Trophoblast cell (in vitro differentiated cells and primary cell): Measurements from ENCODE around the gene LAMA2.

ENCODE experiments used
- DNase-seq, 2 donors: peaks; one replicate each; pipeline ENCODE4 v3.0.0-alpha.2; 2016
- H2AFZ ChIP-seq: 2 replicates; pipeline ENCODE4 v1.6.1; 2013; ENCODE audit warnings: low read length, moderate library complexity, mild to moderate bottlenecking; ENCODE audit not compliant: insufficient read depth, poor library complexity
- H2AK5ac ChIP-seq: 2 replicates; pipeline ENCODE4 v1.6.1; 2013; ENCODE audit warnings: mild to moderate bottlenecking, low read length
- H2BK120ac ChIP-seq: 2 replicates; pipeline ENCODE4 v1.6.1; 2013; ENCODE audit warnings: low read length, mild to moderate bottlenecking, moderate library complexity; ENCODE audit not compliant: insufficient read depth, poor library complexity
- H2BK12ac ChIP-seq: 2 replicates; pipeline ENCODE4 v1.6.1; 2013; ENCODE audit warnings: mild to moderate bottlenecking, low read length, moderate library complexity
- H2BK5ac ChIP-seq: 2 replicates; pipeline ENCODE4 v1.6.1; 2013; ENCODE audit warnings: low read length, low read depth, moderate library complexity, mild to moderate bottlenecking; ENCODE audit not compliant: poor library complexity
- H3K14ac ChIP-seq: 2 replicates; pipeline ENCODE4 v1.6.1; 2013; ENCODE audit warnings: mild to moderate bottlenecking, low read length
- H3K18ac ChIP-seq: 2 replicates; pipeline ENCODE4 v1.6.1; 2013; ENCODE audit warnings: mild to moderate bottlenecking, low read length
- H3K23ac ChIP-seq: 2 replicates; pipeline ENCODE4 v1.6.1; 2013; ENCODE audit warnings: low read length
- H3K27ac ChIP-seq: 2 replicates; pipeline ENCODE4 v1.5.1; 2013; ENCODE audit warnings: low read depth, mild to moderate bottlenecking, inconsistent platforms, low read length, moderate library complexity
- H3K27me3 ChIP-seq: 2 replicates; pipeline ENCODE4 v1.6.1; 2013; ENCODE audit warnings: inconsistent platforms, mild to moderate bottlenecking, low read length, moderate library complexity; ENCODE audit not compliant: insufficient read depth
- H3K36me3 ChIP-seq, 2 experiments: 1 replicate in 1 of 2; 2 replicates in 1 of 2; pipeline ENCODE4 v1.6.1; 2013; ENCODE audit warnings: low read length in 2 of 2, mild to moderate bottlenecking in 2 of 2, moderate library complexity in 1 of 2; ENCODE audit not compliant: insufficient read depth in 2 of 2, control insufficient read depth in 1 of 2
- H3K4ac ChIP-seq: 2 replicates; pipeline ENCODE4 v1.6.1; 2013; ENCODE audit warnings: low read depth, mild to moderate bottlenecking, low read length, moderate library complexity
- H3K4me1 ChIP-seq, 2 experiments: 1 replicate in 1 of 2; 2 replicates in 1 of 2; pipeline ENCODE4 v1.6.1; 2013; ENCODE audit warnings: low read length in 2 of 2, mild to moderate bottlenecking in 2 of 2, moderate library complexity in 1 of 2; ENCODE audit not compliant: insufficient read depth in 2 of 2, control insufficient read depth in 1 of 2
- H3K4me2 ChIP-seq: 2 replicates; pipeline ENCODE4 v1.6.1; 2013; ENCODE audit warnings: inconsistent platforms, mild to moderate bottlenecking, low read length, moderate library complexity
- H3K4me3 ChIP-seq: 2 replicates; pipeline ENCODE4 v1.5.1; 2013; ENCODE audit warnings: mild to moderate bottlenecking, low read depth, low read length, inconsistent platforms
- H3K79me1 ChIP-seq: one replicate; pipeline ENCODE4 v1.6.1; 2013; ENCODE audit warnings: low read length
- H3K79me2 ChIP-seq: 2 replicates; pipeline ENCODE4 v1.6.1; 2013; ENCODE audit warnings: low read length, mild to moderate bottlenecking; ENCODE audit not compliant: control insufficient read depth, insufficient read depth, poor library complexity
- H3K9ac ChIP-seq: 2 replicates; pipeline ENCODE4 v1.6.1; 2013; ENCODE audit warnings: mild to moderate bottlenecking, low read length
- H3K9me3 ChIP-seq: 2 replicates; pipeline ENCODE4 v1.6.1; 2013; ENCODE audit warnings: low read depth, mild to moderate bottlenecking, control low read depth, inconsistent platforms, low read length; ENCODE audit not compliant: insufficient read depth
- H4K12ac ChIP-seq: 2 replicates; pipeline ENCODE4 v1.6.1; 2013; ENCODE audit warnings: low read depth, mild to moderate bottlenecking, low read length, moderate library complexity
- H4K8ac ChIP-seq: 2 replicates; pipeline ENCODE4 v1.6.1; 2013; ENCODE audit warnings: low read depth, mild to moderate bottlenecking, low read length, moderate library complexity
- H4K91ac ChIP-seq: one replicate; pipeline ENCODE4 v1.6.1; 2013; ENCODE audit warnings: low read depth, mild to moderate bottlenecking, low read length, moderate library complexity
- WGBS: extraction: QIAGEN DNeasy Blood & Tissue Kit; methylation state at CpG from one replicate; pipeline ENCODE4 v1.1.7; 2013; ENCODE audit warnings: missing lambda C conversion rate; ENCODE audit not compliant: insufficient read length, insufficient coverage; ENCODE audit errors: extremely low coverage; 5-methylcytosine and 5-hydroxymethylcytosine counted together

The LAMA2 gene

DNA sequence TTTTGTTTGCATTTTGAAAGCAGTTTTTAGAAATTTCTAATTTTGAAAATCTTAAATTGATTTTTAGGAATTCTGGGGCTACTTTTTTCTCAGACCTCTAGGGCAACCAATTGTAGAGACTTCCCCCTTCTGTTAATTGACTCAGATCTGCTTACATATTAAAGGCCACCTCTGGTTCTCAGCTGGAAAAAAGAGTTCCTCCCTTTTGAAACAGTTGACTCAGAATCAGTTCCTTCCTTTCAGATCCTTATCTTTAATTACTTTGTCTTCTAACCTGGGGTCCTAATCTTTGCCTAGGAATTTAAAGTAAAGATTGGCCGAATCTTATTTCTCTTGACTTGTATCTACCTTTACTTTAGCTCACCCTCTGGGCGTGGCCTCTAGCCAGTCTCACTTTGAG is 146.8 kb downstream of the LAMA2 start:
- H3K14ac ChIP-seq: no peak overlapping the region
- no CpG with 5 or more reads among the region's 2 CpGs for WGBS
- no peak for DNase-seq
- H2AFZ ChIP-seq: no peak overlapping the region
- H4K12ac ChIP-seq: no peak overlapping the region
- no peak overlapping the region for H3K23ac ChIP-seq
- H2BK5ac ChIP-seq: no peak overlapping the region
- H4K91ac ChIP-seq: no peak overlapping the region
- H3K4me3 ChIP-seq: no peak overlapping the region
- no peaks in the 10 kb centered on the region for H3K79me1 ChIP-seq
- no peaks in the 10 kb centered on the region for H3K4me1 ChIP-seq
- H3K9me3 ChIP-seq: no peaks in the 10 kb centered on the region
- H3K18ac ChIP-seq: no peak overlapping the region
- no peaks in the 10 kb centered on the region for H3K79me2 ChIP-seq
- H4K8ac ChIP-seq: no peak overlapping the region
- H3K4ac ChIP-seq: no peak overlapping the region
- H2BK12ac ChIP-seq: no peak overlapping the region
- H2AK5ac ChIP-seq: no peak overlapping the region
- H3K4me2 ChIP-seq: no peak overlapping the region
- no peak overlapping the region for H2BK120ac ChIP-seq
- H3K27ac ChIP-seq: no peak overlapping the region
- H3K9ac ChIP-seq: no peak overlapping the region
- H3K27me3 ChIP-seq: no peaks in the 10 kb centered on the region
- H3K36me3 ChIP-seq: no peaks in the 10 kb centered on the region

DNA sequence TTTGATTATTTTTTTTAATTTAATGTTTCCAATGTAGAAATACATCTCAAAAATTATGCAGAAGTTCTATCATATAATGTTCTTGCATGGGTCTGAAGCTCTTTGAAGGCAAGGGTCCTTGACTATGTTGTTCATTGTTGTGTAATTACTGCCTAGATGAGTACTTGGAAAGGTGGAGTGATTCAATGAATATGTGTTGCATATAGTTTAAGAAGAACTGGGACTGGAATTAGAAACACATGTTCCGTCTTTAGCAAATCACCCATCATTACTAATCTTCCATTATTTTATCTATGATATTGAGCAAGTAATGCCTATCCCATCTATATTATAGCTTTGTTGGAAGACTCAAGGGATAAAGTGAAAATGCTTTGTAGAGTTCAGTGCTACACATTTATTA is 147.3 kb downstream of the LAMA2 start:
- H3K4me1 ChIP-seq: no peaks in the 10 kb centered on the region
- no peak overlapping the region for H3K4me3 ChIP-seq
- H4K91ac ChIP-seq: no peak overlapping the region
- DNase-seq: no peak
- no peak overlapping the region for H2BK5ac ChIP-seq
- H2BK120ac ChIP-seq: no peak overlapping the region
- no peaks in the 10 kb centered on the region for H3K27me3 ChIP-seq
- no peak overlapping the region for H2BK12ac ChIP-seq
- H3K14ac ChIP-seq: no peak overlapping the region
- H3K36me3 ChIP-seq: no peaks in the 10 kb centered on the region
- H2AK5ac ChIP-seq: no peak overlapping the region
- no peak overlapping the region for H3K23ac ChIP-seq
- no CpG with 5 or more reads among the region's 1 CpG for WGBS
- H3K79me2 ChIP-seq: no peaks in the 10 kb centered on the region
- H2AFZ ChIP-seq: no peak overlapping the region
- no peak overlapping the region for H4K8ac ChIP-seq
- H3K18ac ChIP-seq: no peak overlapping the region
- no peak overlapping the region for H3K9ac ChIP-seq
- H4K12ac ChIP-seq: no peak overlapping the region
- H3K27ac ChIP-seq: no peak overlapping the region
- no peaks in the 10 kb centered on the region for H3K9me3 ChIP-seq
- no peak overlapping the region for H3K4ac ChIP-seq
- no peak overlapping the region for H3K4me2 ChIP-seq
- H3K79me1 ChIP-seq: no peaks in the 10 kb centered on the region

DNA sequence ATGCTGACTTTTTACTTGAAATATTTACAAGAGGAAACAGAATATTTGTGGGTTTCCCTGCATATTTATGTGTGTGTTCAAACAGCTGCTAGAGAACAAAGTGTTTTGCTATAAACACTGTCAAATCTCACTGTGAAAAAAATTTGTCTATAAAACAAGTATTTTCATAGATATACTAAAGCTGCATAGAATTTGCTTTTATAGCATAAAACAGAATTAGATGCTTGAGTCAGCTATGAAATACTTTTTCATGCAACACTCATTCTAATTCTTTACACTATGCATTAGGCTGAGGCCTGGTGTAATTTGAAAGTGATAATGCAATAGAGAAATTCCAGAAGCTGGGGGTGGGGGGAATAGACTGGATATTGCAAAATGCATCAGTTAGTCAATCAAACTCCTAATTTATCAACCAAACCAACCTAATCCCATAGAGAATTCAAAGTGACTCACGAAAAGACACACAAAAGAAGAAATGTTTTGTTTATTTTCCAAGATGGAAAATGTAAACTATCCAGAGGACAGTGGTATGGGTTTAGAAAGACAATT is 148.2 kb downstream of the LAMA2 start:
- no peak overlapping the region for H3K18ac ChIP-seq
- H2BK120ac ChIP-seq: no peak overlapping the region
- H4K91ac ChIP-seq: no peak overlapping the region
- no peak overlapping the region for H3K4me3 ChIP-seq
- DNase-seq: no peak
- no peaks in the 10 kb centered on the region for H3K79me1 ChIP-seq
- no peak overlapping the region for H3K27ac ChIP-seq
- H3K23ac ChIP-seq: no peak overlapping the region
- no CpG with 5 or more reads among the region's 1 CpG for WGBS
- H3K9me3 ChIP-seq: no peaks in the 10 kb centered on the region
- no peak overlapping the region for H2AK5ac ChIP-seq
- H4K12ac ChIP-seq: no peak overlapping the region
- no peak overlapping the region for H3K4ac ChIP-seq
- H3K36me3 ChIP-seq: no peaks in the 10 kb centered on the region
- H3K14ac ChIP-seq: no peak overlapping the region
- H2BK12ac ChIP-seq: no peak overlapping the region
- H2AFZ ChIP-seq: no peak overlapping the region
- no peaks in the 10 kb centered on the region for H3K79me2 ChIP-seq
- H3K4me2 ChIP-seq: no peak overlapping the region
- H4K8ac ChIP-seq: no peak overlapping the region
- H3K4me1 ChIP-seq: no peaks in the 10 kb centered on the region
- H3K9ac ChIP-seq: no peak overlapping the region
- H2BK5ac ChIP-seq: no peak overlapping the region
- H3K27me3 ChIP-seq: no peaks in the 10 kb centered on the region

DNA sequence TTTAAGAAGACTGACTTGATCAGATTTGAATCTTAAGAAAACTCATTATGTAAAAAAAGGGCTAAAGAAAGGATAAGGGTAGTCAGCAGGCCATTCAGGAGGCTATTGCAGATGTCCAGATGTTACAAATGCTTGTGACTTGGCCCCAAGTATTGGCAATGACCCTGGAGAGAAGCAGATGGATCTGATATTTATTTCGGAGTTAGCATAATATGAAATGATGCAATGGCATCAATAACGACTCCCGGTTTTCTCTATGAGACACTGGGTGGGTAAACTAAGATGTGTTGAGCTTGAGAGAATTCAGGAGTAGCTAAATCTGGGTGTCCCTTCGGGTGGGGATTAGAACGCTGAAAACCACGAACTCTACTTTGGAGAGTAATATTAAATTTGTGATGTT is 149.7 kb downstream of the LAMA2 start:
- WGBS: no CpG with 5 or more reads among the region's 6 CpGs
- H3K27me3 ChIP-seq: no peaks in the 10 kb centered on the region

More for the DNA sequence above, 149.7 kb downstream of the LAMA2 start:
- Histone ChIP-seq H3K27ac (no peak overlapping the region), H4K12ac (no peak overlapping the region), H2BK12ac (no peak overlapping the region), H4K91ac (no peak overlapping the region), H3K9me3 (no peaks in the 10 kb centered on the region), H2AK5ac (no peak overlapping the region), H2BK120ac (no peak overlapping the region), H2AFZ (no peak overlapping the region), H3K4me2 (no peak overlapping the region), H3K79me2 (no peaks in the 10 kb centered on the region), H3K23ac (no peak overlapping the region), H3K4me1 (no peaks in the 10 kb centered on the region), H2BK5ac (no peak overlapping the region), H3K9ac (no peak overlapping the region), H3K4me3 (no peak overlapping the region), H3K4ac (no peak overlapping the region), H3K36me3 (no peaks in the 10 kb centered on the region), H4K8ac (no peak overlapping the region), H3K14ac (no peak overlapping the region), H3K79me1 (no peaks in the 10 kb centered on the region), H3K18ac (no peak overlapping the region)
- DNase-seq: no peak
